Measurements from ENCODE around the gene NCAPD3.
A peak's percentile ranks its signal among the peaks of the same experiment; 100 is the strongest.
"Not testable (repeated sequence)": the region's sequence is repeated elsewhere in the genome, so short reads cannot be mapped to it uniquely, and the experiment has no call there.

NCAPD3 gene

GRCh38 chr11:134119094-134119493 is 104.7 kb downstream of the NCAPD3 start:
- no peak for TF ChIP-seq CTCF (IDR thresholded peaks at IDR 0.05; ENCODE audit: low read length, missing control alignments)
- peak; percentile 35 for DNase-seq (ENCODE audit: low read depth)
- no peak overlapping the region for H3K4me3 ChIP-seq (replicated peaks; ENCODE audit: low read depth, low read length)

- DNase-seq (ENCODE audit: low read depth) = no peak
Measured at GRCh38 chr11:134118006-134118405, 105.8 kb downstream of the NCAPD3 start.

GRCh38 chr11:134116210-134116609 is 107.6 kb downstream of the NCAPD3 start:
- no peak overlapping the region for H3K4me3 ChIP-seq (replicated peaks; ENCODE audit: low read depth, low read length)
- no peak for TF ChIP-seq CTCF (IDR thresholded peaks at IDR 0.05; ENCODE audit: low read length, missing control alignments)
- no peak for DNase-seq (ENCODE audit: low read depth)

More at GRCh38 chr11:134118006-134118405, 105.8 kb downstream of the NCAPD3 start:
- H3K4me3 ChIP-seq (replicated peaks; ENCODE audit: low read depth, low read length) = no peak overlapping the region
- no peak for TF ChIP-seq CTCF (IDR thresholded peaks at IDR 0.05; ENCODE audit: low read length, missing control alignments)

GRCh38 chr11:134113787-134114186 is 110.0 kb downstream of the NCAPD3 start:
- H3K4me3 ChIP-seq (replicated peaks; ENCODE audit: low read depth, low read length); DNase-seq (ENCODE audit: low read depth): not testable (repeated sequence)

GRCh38 chr11:134110252-134110815 is 113.4 kb downstream of the NCAPD3 start:
- no peak for DNase-seq (ENCODE audit: low read depth)
- TF ChIP-seq CTCF (IDR thresholded peaks at IDR 0.05; ENCODE audit: low read length, missing control alignments) = no peak
- no peak overlapping the region for H3K4me3 ChIP-seq (replicated peaks; ENCODE audit: low read depth, low read length)
